Measurements from ENCODE around the gene COPS3.

Gene COPS3

GRCh38 chr17:17214646-17215436, 66.2 kb downstream of the COPS3 start:
- no peak for DNase-seq

DNA sequence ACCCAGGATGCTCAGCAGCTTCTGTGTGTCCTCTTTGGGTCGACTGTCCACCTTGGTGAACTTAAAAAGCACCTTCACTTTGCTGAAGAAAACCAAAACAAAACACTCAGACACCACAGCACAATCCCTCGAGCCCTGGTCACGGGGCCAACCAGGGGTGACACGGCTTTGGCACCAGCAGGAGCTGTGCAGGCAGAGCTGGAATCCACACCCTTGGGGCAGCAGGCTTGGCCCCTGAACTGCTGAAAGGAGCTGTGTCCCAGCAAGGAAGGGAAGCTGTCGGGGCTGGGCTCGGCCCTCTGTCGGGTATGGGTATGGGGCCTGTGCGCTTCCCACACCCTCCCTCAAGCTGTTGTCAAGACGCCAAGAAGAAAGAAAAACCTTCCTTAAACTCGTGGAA, 67.3 kb downstream of the COPS3 start:
- DNase-seq = no peak

- peak; percentile 84 for DNase-seq
Observed at GRCh38 chr17:17207998-17208397, 73.0 kb downstream of the COPS3 start.

DNA sequence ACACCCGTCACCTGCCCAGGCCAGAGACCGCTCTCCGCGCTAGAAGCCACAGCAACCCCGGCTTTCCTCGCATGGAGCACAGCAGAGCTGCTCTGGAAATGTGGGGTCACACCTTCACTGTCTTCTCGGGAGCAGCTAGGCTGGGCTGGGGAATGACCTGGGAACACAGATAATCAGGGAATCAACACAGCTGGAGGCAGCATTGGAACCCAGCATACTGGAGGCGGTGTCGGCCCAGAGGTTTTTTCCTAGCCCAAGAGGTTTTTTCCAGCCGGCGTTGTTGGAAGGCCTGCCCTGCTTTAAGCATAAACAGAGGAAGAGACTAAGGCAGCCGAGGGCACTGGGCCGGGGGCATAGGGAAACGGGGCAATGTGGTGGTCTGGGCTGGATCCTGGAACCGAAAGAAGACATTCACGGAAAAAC, 74.1 kb downstream of the COPS3 start:
- peak; percentile 58 for DNase-seq

GRCh38 chr17:17206124-17206912, 74.7 kb downstream of the COPS3 start, which contains the start of gene PLD6:
TSS of gene PLD6 (minus strand) at chr17:17206333. CDS start at chr17:17206286, 47 bp downstream.
- peak; percentile 62 for DNase-seq

- peak; percentile 27 for DNase-seq
Observed at GRCh38 chr17:17205368-17206123, 75.5 kb downstream of the COPS3 start.

GRCh38 chr17:17204635-17205231, 76.3 kb downstream of the COPS3 start:
- DNase-seq = no peak

DNA sequence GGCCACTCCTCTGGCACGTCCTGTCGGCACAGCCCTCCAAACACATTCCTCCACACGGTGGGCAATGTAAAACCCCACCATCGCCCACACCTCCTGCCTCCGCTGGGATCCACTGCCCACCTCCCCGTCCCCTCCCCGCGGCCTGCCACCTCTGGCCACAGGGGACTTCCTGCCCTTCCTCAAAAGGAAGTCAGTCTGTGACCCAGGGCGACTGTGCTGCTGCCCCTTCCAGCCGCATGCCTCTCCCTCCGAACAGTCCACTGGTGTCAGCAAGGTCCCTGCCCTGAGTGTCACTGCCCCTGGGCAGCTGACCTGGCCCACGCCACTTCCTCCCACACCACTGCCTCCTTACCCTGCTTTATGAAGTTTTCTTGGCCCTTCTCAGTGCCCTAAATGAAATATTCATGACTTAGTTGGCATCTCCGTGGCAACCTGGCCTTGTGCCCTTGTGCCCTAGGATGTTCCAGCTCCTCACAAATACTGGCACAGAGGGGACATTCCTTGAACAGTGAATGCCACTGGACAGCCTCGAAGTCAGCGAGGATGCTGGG, 76.9 kb downstream of the COPS3 start:
- no peak for DNase-seq

DNA sequence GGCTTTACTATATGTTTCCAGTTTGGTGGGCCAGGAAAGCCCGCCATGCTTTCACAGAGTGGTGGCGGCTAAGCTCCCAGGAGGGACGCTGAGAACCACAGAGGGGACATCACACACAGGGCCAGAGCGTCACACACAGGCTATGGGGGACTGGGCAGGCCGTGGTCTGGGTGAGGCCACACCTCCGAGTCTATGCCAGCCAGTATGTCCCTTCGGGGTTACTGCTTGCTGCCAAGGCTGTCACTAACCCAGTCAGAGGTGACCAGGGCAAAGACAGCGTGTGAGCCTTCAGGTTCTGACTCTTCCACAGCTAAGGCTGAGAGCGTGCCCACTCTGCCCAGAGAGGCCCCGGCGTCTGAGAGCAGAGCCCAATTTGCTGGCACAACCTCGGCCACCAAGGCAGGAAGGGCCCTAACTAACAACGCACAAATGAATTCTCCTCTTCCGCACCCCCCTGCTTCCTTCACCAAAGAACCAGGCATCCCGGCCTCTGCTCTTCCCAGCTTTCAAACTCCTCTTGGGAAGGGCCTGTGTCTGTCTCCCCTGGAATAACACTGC, 77.8 kb downstream of the COPS3 start:
- no peak for DNase-seq

- DNase-seq = no peak
Observed at GRCh38 chr17:17201907-17202306, 79.1 kb downstream of the COPS3 start.

DNA sequence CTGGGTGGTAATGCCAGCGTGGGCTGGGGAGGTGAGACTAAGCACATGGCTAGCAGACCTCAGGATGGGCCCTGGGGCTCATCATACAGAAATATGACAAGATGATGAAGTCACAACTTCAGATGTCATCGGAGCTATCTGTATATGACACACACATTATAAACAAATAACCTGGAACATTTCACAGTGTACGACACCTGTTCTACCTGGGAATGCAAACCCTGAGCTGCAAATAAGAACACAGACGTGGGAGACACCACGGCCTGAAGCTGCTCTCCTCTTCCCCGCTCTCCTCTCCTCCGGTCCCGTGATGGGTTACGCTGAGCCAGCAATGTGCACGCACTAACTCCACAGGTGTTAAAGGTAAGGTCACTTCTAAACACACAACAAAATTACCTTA, 79.8 kb downstream of the COPS3 start:
- no peak for DNase-seq

GRCh38 chr17:17200831-17201230, 80.2 kb downstream of the COPS3 start:
- DNase-seq = no peak

GRCh38 chr17:17200311-17200710, 80.7 kb downstream of the COPS3 start:
- DNase-seq = no peak

DNA sequence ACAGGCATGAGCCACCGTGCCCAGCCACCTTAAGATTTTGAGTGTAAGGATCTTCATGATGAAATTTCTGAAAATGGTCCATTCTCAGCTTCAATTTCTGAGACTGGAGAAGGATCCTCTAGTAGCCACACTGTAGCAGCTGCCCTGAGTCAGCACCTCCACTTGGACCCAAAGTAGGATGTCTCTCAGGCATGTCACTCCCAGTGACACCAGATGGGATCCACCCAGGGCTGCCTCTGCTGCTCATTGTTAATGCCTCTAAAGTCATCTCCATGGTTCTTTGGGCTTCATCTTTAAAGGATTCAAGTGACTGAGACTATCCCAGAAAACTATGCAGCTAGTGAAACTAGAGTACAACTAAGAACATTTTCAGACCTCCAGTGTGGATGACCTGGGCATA, 82.8 kb downstream of the COPS3 start:
- DNase-seq = no peak

- DNase-seq = no peak
Observed at GRCh38 chr17:17196776-17197175, 84.3 kb downstream of the COPS3 start.

Measured in NCI-H526 treated with DMSO at 0.1 percent for 48 hours (cell line).